IMR-90 (cell line): ENCODE measurements around the gene PRR5L. TPM values are rescaled to one million over a fixed set of nuclear protein-coding genes. Genes with fewer than 3 reads are reported as not detected.

ENCODE experiments used
- ATAC-seq: fragments of 200-7000 bp; cut with Tn5 transposase; 2 replicates; pipeline ENCODE4 v1.9.1; 2020; ENCODE audit warnings: low read depth, mild to moderate bottlenecking, moderate library complexity
- BruUV-seq: library from RNA; stranded (reverse); fragments of 400-500 nt; replicated peaks from 2 replicates; lab custom pipeline; 2021; lab: Mats Ljungman, UMichigan
- CTCF ChIA-PET: fragments of 300-600 bp; formaldehyde crosslinking; extraction: SDS; loops from one replicate; lab custom pipeline; 2021; ENCODE audit warnings: antibody characterized with exemption; lab: Yijun Ruan, JAX
- POLR2A ChIA-PET: fragments of 300-600 bp; sonication (Branson Sonifier 250); formaldehyde crosslinking; loops from one replicate; lab custom pipeline; 2022; ENCODE audit warnings: antibody characterized with exemption; ENCODE audit not compliant: unreplicated experiment; lab: Charles Lee
- DNase-seq: peaks from one replicate; pipeline ENCODE4 v3.0.0; 2013
- H2AFZ ChIP-seq: replicated peaks from 2 replicates; pipeline ENCODE3; 2013; ENCODE audit warnings: low read length, mild to moderate bottlenecking; ENCODE audit not compliant: poor library complexity
- H2AK5ac ChIP-seq: 2 replicates; pipeline ENCODE4 v1.6.1; 2013; ENCODE audit warnings: low read depth, low read length, inconsistent platforms
- H2AK9ac ChIP-seq: replicated peaks from 2 replicates; pipeline ENCODE3; 2013; ENCODE audit warnings: mild to moderate bottlenecking, low read depth, low read length, moderate library complexity; ENCODE audit not compliant: poor library complexity
- H2BK120ac ChIP-seq: 2 replicates; pipeline ENCODE4 v1.6.1; 2013; ENCODE audit warnings: low read depth, low read length, inconsistent platforms
- H2BK15ac ChIP-seq: 3 replicates; pipeline ENCODE4 v1.6.1; 2013; ENCODE audit warnings: low read depth, low read length, inconsistent platforms
- H2BK20ac ChIP-seq: 2 replicates; pipeline ENCODE4 v1.6.1; 2013; ENCODE audit warnings: low read depth, mild to moderate bottlenecking, inconsistent platforms, low read length, moderate library complexity
- H2BK5ac ChIP-seq: 2 replicates; pipeline ENCODE4 v1.6.1; 2013; ENCODE audit warnings: mild to moderate bottlenecking, low read depth, low read length, inconsistent platforms; ENCODE audit not compliant: poor library complexity, severe bottlenecking
- H3K14ac ChIP-seq: replicated peaks from 2 replicates; pipeline ENCODE4 v1.6.1; 2013; ENCODE audit warnings: low read depth, low read length, inconsistent platforms
- H3K18ac ChIP-seq: 2 replicates; pipeline ENCODE4 v1.6.1; 2013; ENCODE audit warnings: low read depth, low read length, control low read depth
- H3K23ac ChIP-seq: 2 replicates; pipeline ENCODE4 v1.6.1; 2013; ENCODE audit warnings: low read depth, low read length, inconsistent platforms
- H3K27ac ChIP-seq: 2 replicates; pipeline ENCODE4 v1.5.1; 2013; ENCODE audit warnings: mild to moderate bottlenecking, control low read depth, low read length; ENCODE audit not compliant: insufficient read depth
- H3K27me3 ChIP-seq: 2 replicates; pipeline ENCODE4 v1.6.1; 2013; ENCODE audit warnings: low read length; ENCODE audit not compliant: control insufficient read depth, insufficient read depth
- H3K36me3 ChIP-seq: 2 replicates; pipeline ENCODE4 v1.6.1; 2013; ENCODE audit warnings: low read length, mixed read lengths; ENCODE audit not compliant: control insufficient read depth, insufficient read depth
- H3K4ac ChIP-seq: 2 replicates; pipeline ENCODE4 v1.6.1; 2013; ENCODE audit warnings: low read depth, low read length, inconsistent platforms
- H3K4me1 ChIP-seq: 2 replicates; pipeline ENCODE4 v1.6.1; 2013; ENCODE audit warnings: low read length, mixed read lengths; ENCODE audit not compliant: control insufficient read depth, insufficient read depth
- H3K4me2 ChIP-seq: 2 replicates; pipeline ENCODE4 v1.6.1; 2013; ENCODE audit warnings: low read depth, mild to moderate bottlenecking, control low read depth, low read length, moderate library complexity
- H3K4me3 ChIP-seq: 2 replicates; pipeline ENCODE4 v1.5.1; 2013; ENCODE audit warnings: low read depth, mild to moderate bottlenecking, control low read depth, low read length, moderate library complexity; ENCODE audit not compliant: insufficient read depth
- H3K56ac ChIP-seq: 2 replicates; pipeline ENCODE4 v1.6.1; 2013; ENCODE audit warnings: low read length, inconsistent platforms; ENCODE audit not compliant: insufficient read depth; ENCODE audit errors: extremely low read depth
- H3K79me1 ChIP-seq, 2 experiments: 2 replicates each; pipeline ENCODE4 v1.6.1; 2013; ENCODE audit warnings: low read length in 2 of 2, inconsistent platforms in 1 of 2, low read depth in 1 of 2
- H3K9ac ChIP-seq: 2 replicates; pipeline ENCODE4 v1.6.1; 2013; ENCODE audit warnings: low read depth, low read length, control low read depth
- H3K9me1 ChIP-seq: 2 replicates; pipeline ENCODE4 v1.6.1; 2013; ENCODE audit warnings: low read length, inconsistent platforms; ENCODE audit not compliant: insufficient read depth
- H3K9me3 ChIP-seq: 2 replicates; pipeline ENCODE4 v1.6.1; 2013; ENCODE audit warnings: low read length; ENCODE audit not compliant: control insufficient read depth, insufficient read depth
- H4K20me1 ChIP-seq: 2 replicates; pipeline ENCODE4 v1.6.1; 2013; ENCODE audit warnings: low read length, inconsistent platforms; ENCODE audit not compliant: insufficient read depth
- H4K5ac ChIP-seq: 2 replicates; pipeline ENCODE4 v1.6.1; 2013; ENCODE audit warnings: mild to moderate bottlenecking, low read depth, low read length, control low read depth
- H4K8ac ChIP-seq, 2 experiments: 2 replicates each; pipeline ENCODE4 v1.6.1; 2013; ENCODE audit warnings: low read depth in 2 of 2, low read length in 2 of 2, control low read depth in 1 of 2, inconsistent platforms in 1 of 2
- H4K91ac ChIP-seq: 2 replicates; pipeline ENCODE4 v1.6.1; 2013; ENCODE audit warnings: low read depth, low read length, inconsistent platforms; ENCODE audit not compliant: insufficient read depth
- CEBPB ChIP-seq: IDR thresholded peaks from 2 replicates; pipeline ENCODE4 v1.6.1; 2012; ENCODE audit warnings: low read depth, low read length, improper control_type of control experiment
- MAFK ChIP-seq: IDR thresholded peaks from 2 replicates; pipeline ENCODE4 v1.6.1; 2012; ENCODE audit warnings: low read depth, low read length, improper control_type of control experiment
- MAZ ChIP-seq: IDR thresholded peaks from 2 replicates; pipeline ENCODE4 v1.6.1; 2012; ENCODE audit warnings: low read depth, mild to moderate bottlenecking, low read length, improper control_type of control experiment, moderate library complexity, borderline replicate concordance
- NFE2L2 ChIP-seq: fragments of 150-350 bp; IDR thresholded peaks from 2 replicates; pipeline ENCODE4 v1.6.1; 2016; ENCODE audit warnings: low read depth, mild to moderate bottlenecking, low read length
- RCOR1 ChIP-seq: IDR thresholded peaks from 2 replicates; pipeline ENCODE4 v1.6.1; 2012; ENCODE audit warnings: mild to moderate bottlenecking, low read length, improper control_type of control experiment; ENCODE audit not compliant: insufficient replicate concordance
- WGBS, 2 experiments: methylation state at CpG; one replicate each; pipeline versions ENCODE4 v1.1.5 to v1.1.7; 2013; ENCODE audit warnings: missing lambda C conversion rate in 2 of 2; ENCODE audit not compliant: insufficient read length in 1 of 2; ENCODE audit errors: extremely low coverage in 2 of 2; 5-methylcytosine and 5-hydroxymethylcytosine counted together
- dilution Hi-C: fragments of 300-500 bp; cut with HindIII; formaldehyde crosslinking; loops from one replicate; pipeline ENCODE4 v1.14.3; 2018; ENCODE audit warnings: low sequenced_read_pairs; ENCODE audit not compliant: unreplicated experiment
- in situ Hi-C: fragments of 300-500 bp; cut with MboI; formaldehyde crosslinking; loops from 3 replicates; pipeline ENCODE4 v1.14.3; 2019; ENCODE audit warnings: low sequenced_read_pairs, inconsistent platforms, mixed read lengths
- intact Hi-C: fragments of 100-400 bp; cut with micrococcal nuclease; formaldehyde crosslinking; loops from 2 replicates; pipeline ENCODE4 v1.10.0; 2022
- polyA plus RNA-seq, 3 experiments: library from polyadenylated mRNA; depleted of rRNA; stranded (reverse); fragments of >200 nt; gene quantifications; 2 replicates each; pipeline ENCODE4 v1.2.3, GENCODE V29; 2012; ENCODE audit warnings: low replicate concordance in 1 of 3
- total RNA-seq: library from RNA; depleted of rRNA; stranded (reverse); fragments of >200 nt; gene quantifications from 2 replicates; pipeline ENCODE4 v1.2.3, GENCODE V29; 2012
- TF ChIP-seq, protein P1 (sequence below): fragments of 150-350 bp; IDR thresholded peaks from 2 replicates; pipeline ENCODE4 v1.6.1; 2016; ENCODE audit warnings: low read depth, mild to moderate bottlenecking, low read length, moderate library complexity, borderline replicate concordance

The PRR5L gene
- total and polyA plus RNA-seq, 2 of the 4 experiments (the other 2 are of a cell fraction): 2.9 to 3.6 TPM

DNA sequence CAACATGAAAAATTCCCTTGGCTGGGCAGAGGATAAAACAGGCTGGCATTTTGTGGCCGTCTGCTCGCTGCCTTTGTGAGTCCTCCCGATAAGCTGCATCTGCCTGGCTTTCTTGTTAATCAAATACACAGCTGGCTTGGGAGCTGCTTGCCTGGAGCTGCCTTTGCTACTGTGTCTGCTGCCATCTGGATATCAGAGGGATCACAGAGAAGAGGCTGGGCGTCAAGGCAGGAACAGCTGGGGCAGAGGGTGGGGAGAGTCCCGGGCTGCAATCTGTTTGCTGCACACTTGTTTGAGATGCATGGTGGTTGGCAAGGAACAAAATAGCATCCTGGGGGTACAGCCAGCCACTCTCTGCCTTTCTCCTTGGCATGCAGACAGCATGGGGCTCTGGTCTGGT lies 42.9 kb upstream of the PRR5L start:
- intact Hi-C loops: no loop called here
- in situ Hi-C loops: loop anchor here (10.0 kb wide), 1 partner anchor 308 kb away; the partner anchor contains the start of gene LDLRAD3

More for the DNA sequence above, 42.9 kb upstream of the PRR5L start:
- peaks cover 15% of the 10 kb centered on the region for H3K27me3 ChIP-seq
- H3K18ac ChIP-seq: no peak overlapping the region
- no peak overlapping the region for H3K4me2 ChIP-seq
- H3K36me3 ChIP-seq: no peaks in the 10 kb centered on the region
- DNase-seq: no peak
- H2AK9ac ChIP-seq: no peak overlapping the region
- H3K9ac ChIP-seq: no peak overlapping the region
- no peak overlapping the region for H2BK20ac ChIP-seq
- TF ChIP-seq MAFK (no peak), RCOR1 (no peak), CEBPB (no peak), MAZ (no peak), NFE2L2 (no peak)
- TF ChIP-seq, protein P1, sequence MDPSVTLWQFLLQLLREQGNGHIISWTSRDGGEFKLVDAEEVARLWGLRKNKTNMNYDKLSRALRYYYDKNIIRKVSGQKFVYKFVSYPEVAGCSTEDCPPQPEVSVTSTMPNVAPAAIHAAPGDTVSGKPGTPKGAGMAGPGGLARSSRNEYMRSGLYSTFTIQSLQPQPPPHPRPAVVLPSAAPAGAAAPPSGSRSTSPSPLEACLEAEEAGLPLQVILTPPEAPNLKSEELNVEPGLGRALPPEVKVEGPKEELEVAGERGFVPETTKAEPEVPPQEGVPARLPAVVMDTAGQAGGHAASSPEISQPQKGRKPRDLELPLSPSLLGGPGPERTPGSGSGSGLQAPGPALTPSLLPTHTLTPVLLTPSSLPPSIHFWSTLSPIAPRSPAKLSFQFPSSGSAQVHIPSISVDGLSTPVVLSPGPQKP: no peak
- no peak overlapping the region for H2BK15ac ChIP-seq
- no peak overlapping the region for H2AFZ ChIP-seq
- no peak overlapping the region for H3K23ac ChIP-seq
- no peak overlapping the region for H2BK120ac ChIP-seq
- H3K14ac ChIP-seq: no peak overlapping the region
- no peak for ATAC-seq
- no peak overlapping the region for H4K5ac ChIP-seq
- no peaks in the 10 kb centered on the region for H3K9me1 ChIP-seq
- POLR2A ChIA-PET: no interaction called here
- no peak overlapping the region for H2AK5ac ChIP-seq
- no peak overlapping the region for H4K8ac ChIP-seq
- no peak overlapping the region for H4K91ac ChIP-seq
- no peaks in the 10 kb centered on the region for H4K20me1 ChIP-seq
- 33% methylated on average over 1 of the region's 5 CpGs; no CpG with 5 or more reads in 1 of the 2 experiments for WGBS, 2 experiments
- H3K79me1 ChIP-seq: no peaks in the 10 kb centered on the region
- dilution Hi-C loops: no loop called here
- H3K56ac ChIP-seq: no peak overlapping the region
- H3K9me3 ChIP-seq: peaks cover 8% of the 10 kb centered on the region
- no peaks in the 10 kb centered on the region for H3K4me1 ChIP-seq
- H3K4ac ChIP-seq: no peak overlapping the region
- H3K4me3 ChIP-seq: no peak overlapping the region
- no peak overlapping the region for H2BK5ac ChIP-seq
- CTCF ChIA-PET: no interaction called here
- no TSS peak for BruUV-seq
- H3K27ac ChIP-seq: no peak overlapping the region
